ENCODE data around the gene KCNF1. TPM values are rescaled to one million over a fixed set of nuclear protein-coding genes. Genes with fewer than 3 reads are reported as not detected.

KCNF1 gene
- total RNA-seq, 1 donor from 2014 or later, result not detected

- H3K27ac ChIP-seq, result no peak overlapping the region
- peaks cover 6% of the 10 kb centered on the region for H3K27me3 ChIP-seq (ENCODE audit: low read depth)
- peaks cover 4% of the 10 kb centered on the region for H3K9me3 ChIP-seq
- H3K36me3 ChIP-seq, result no peaks in the 10 kb centered on the region
- intact Hi-C loops (cut with DNase I), result no loop called here
- DNase-seq (no peak), ATAC-seq (no peak)
- H3K4me1 ChIP-seq, result no peaks in the 10 kb centered on the region
- no peak for TF ChIP-seq CTCF (IDR thresholded peaks at IDR 0.05)
- H3K4me3 ChIP-seq, result no peak overlapping the region
Observed at GRCh38 chr2:10873171-10873570, 38.6 kb upstream of the KCNF1 start.

- ATAC-seq (no peak), DNase-seq (no peak)
- Histone ChIP-seq H3K4me1 (no peaks in the 10 kb centered on the region), H3K27me3 (ENCODE audit: low read depth) (peaks cover 13% of the 10 kb centered on the region), H3K27ac (no peak overlapping the region), H3K36me3 (no peaks in the 10 kb centered on the region), H3K4me3 (no peak overlapping the region), H3K9me3 (peaks cover 4% of the 10 kb centered on the region)
- no peak for TF ChIP-seq CTCF (IDR thresholded peaks at IDR 0.05)
- intact Hi-C loops (cut with DNase I), result no loop called here
Observed at GRCh38 chr2:10873790-10874437, 37.8 kb upstream of the KCNF1 start.

- no peak overlapping the region for H3K27ac ChIP-seq
- peaks cover 4% of the 10 kb centered on the region for H3K9me3 ChIP-seq
- intact Hi-C loops (cut with DNase I), result no loop called here
Observed at GRCh38 chr2:10875126-10875525, 36.6 kb upstream of the KCNF1 start.

GRCh38 chr2:10876394-10876793 is 35.3 kb upstream of the KCNF1 start:
- Histone ChIP-seq H3K4me1 (no peaks in the 10 kb centered on the region), H3K36me3 (no peaks in the 10 kb centered on the region), H3K9me3 (peaks cover 4% of the 10 kb centered on the region), H3K27ac (no peak overlapping the region), H3K27me3 (ENCODE audit: low read depth) (peaks cover 13% of the 10 kb centered on the region), H3K4me3 (no peak overlapping the region)
- intact Hi-C loops (cut with DNase I), result no loop called here
- no peak for TF ChIP-seq CTCF (IDR thresholded peaks at IDR 0.05)
- ATAC-seq (peak in 1 of 2 donors; percentile 31), DNase-seq (no peak)

More at GRCh38 chr2:10875126-10875525, 36.6 kb upstream of the KCNF1 start:
- DNase-seq (no peak), ATAC-seq (no peak)
- Histone ChIP-seq H3K27me3 (ENCODE audit: low read depth) (peaks cover 13% of the 10 kb centered on the region), H3K36me3 (no peaks in the 10 kb centered on the region), H3K4me1 (no peaks in the 10 kb centered on the region), H3K4me3 (no peak overlapping the region)
- TF ChIP-seq CTCF (IDR thresholded peaks at IDR 0.05), result no peak

- Histone ChIP-seq H3K36me3 (no peaks in the 10 kb centered on the region), H3K27me3 (ENCODE audit: low read depth) (peaks cover 13% of the 10 kb centered on the region), H3K4me3 (no peak overlapping the region), H3K27ac (no peak overlapping the region), H3K4me1 (no peaks in the 10 kb centered on the region), H3K9me3 (peaks cover 2% of the 10 kb centered on the region)
- ATAC-seq (no peak), DNase-seq (no peak)
- intact Hi-C loops (cut with DNase I), result no loop called here
- no peak for TF ChIP-seq CTCF (IDR thresholded peaks at IDR 0.05)
Observed at GRCh38 chr2:10876963-10877362, 34.8 kb upstream of the KCNF1 start.

All from lower lobe of right lung (tissue), 2 donors.